ENCODE measurements around the gene DUSP7.

DUSP7 gene

DNA sequence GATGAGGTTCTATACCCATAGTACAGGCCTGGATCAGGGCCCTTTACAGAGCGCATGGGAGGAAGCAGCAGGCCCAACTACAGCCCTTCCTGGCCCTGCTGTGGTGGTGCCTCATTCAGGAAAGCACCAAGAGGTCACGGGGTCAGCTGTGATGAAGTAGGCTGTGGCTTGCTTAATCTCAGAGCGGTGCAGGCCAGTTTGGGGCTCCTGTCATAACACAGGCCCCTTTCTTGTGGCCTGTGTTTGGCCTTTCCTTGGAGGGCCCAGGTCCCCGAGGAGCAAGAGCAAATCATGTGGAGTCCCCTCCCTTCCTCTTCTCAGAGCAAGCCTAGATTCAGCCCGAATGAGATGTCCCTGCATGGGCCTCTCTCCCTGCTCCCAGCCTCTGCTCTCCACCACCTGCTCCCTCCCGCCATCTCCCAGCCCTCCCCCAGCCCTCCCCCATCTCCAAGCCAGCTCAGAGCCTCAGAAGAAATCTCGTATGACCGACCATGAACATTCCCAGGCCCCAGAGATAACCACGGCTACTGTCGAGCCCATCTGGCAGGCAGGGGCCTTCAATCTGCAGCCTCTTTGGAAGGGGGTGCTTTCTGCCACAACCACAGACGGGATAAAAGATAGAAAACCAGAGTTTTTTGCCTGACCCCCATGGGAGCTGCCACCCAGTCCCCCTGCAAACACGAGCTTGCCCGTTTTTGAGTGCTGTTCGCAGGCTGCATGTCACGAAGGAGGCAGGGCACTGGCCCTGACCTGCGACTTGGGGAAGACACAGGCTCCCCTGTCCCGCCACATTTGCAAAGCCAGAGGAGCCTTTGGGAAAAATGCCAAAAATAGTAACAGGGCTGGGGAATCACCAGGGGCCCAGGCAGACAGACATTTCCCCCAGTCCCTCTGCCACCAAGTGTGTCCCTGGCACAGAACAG is 32.3 kb upstream of the DUSP7 start:
- H3K4me3 ChIP-seq (ENCODE audit: low read depth, low read length): no peak overlapping the region
- TF ChIP-seq, protein P1, sequence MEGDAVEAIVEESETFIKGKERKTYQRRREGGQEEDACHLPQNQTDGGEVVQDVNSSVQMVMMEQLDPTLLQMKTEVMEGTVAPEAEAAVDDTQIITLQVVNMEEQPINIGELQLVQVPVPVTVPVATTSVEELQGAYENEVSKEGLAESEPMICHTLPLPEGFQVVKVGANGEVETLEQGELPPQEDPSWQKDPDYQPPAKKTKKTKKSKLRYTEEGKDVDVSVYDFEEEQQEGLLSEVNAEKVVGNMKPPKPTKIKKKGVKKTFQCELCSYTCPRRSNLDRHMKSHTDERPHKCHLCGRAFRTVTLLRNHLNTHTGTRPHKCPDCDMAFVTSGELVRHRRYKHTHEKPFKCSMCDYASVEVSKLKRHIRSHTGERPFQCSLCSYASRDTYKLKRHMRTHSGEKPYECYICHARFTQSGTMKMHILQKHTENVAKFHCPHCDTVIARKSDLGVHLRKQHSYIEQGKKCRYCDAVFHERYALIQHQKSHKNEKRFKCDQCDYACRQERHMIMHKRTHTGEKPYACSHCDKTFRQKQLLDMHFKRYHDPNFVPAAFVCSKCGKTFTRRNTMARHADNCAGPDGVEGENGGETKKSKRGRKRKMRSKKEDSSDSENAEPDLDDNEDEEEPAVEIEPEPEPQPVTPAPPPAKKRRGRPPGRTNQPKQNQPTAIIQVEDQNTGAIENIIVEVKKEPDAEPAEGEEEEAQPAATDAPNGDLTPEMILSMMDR (IDR thresholded peaks at IDR 0.05; ENCODE audit: low read depth, low read length): no peak
- no peaks in the 10 kb centered on the region for H3K27me3 ChIP-seq (ENCODE audit: insufficient read depth, low read depth, severe bottlenecking)
- peak; percentile 79 for DNase-seq
- H3K36me3 ChIP-seq: peaks cover 2% of the 10 kb centered on the region; the same call in 1 of the 2 replicates
- H3K9me3 ChIP-seq (ENCODE audit: severe bottlenecking): no peaks in the 10 kb centered on the region
- peak overlapping the region; percentile 72 for H3K27ac ChIP-seq

DNA sequence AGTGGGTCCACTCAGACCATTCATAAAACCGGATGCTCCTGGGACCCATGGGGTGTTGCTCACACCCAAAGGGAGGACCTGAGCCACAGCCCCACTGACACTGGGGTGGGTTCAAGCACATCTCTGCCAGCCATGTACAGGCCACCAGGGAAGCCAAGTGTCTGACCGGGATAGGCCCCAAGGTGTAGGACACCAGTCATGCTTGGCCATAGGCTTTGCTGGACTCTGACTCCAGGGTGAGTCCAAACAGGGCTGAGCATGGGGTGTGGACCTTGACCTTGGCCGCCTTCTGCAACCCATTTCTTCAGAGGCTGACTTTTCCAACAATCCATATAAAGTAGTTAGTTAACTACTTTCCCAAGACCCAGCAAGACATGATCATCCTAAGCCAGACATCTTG is 31.4 kb upstream of the DUSP7 start:
- TF ChIP-seq, protein P1 (IDR thresholded peaks at IDR 0.05; ENCODE audit: low read depth, low read length): no peak
- Histone ChIP-seq H3K27me3 (ENCODE audit: insufficient read depth, low read depth, severe bottlenecking) (no peaks in the 10 kb centered on the region), H3K36me3 (no peaks in the 10 kb centered on the region), H3K27ac (peak overlapping the region; percentile 72), H3K4me3 (ENCODE audit: low read depth, low read length) (no peak overlapping the region), H3K9me3 (ENCODE audit: severe bottlenecking) (no peaks in the 10 kb centered on the region)
- no peak for DNase-seq

DNA sequence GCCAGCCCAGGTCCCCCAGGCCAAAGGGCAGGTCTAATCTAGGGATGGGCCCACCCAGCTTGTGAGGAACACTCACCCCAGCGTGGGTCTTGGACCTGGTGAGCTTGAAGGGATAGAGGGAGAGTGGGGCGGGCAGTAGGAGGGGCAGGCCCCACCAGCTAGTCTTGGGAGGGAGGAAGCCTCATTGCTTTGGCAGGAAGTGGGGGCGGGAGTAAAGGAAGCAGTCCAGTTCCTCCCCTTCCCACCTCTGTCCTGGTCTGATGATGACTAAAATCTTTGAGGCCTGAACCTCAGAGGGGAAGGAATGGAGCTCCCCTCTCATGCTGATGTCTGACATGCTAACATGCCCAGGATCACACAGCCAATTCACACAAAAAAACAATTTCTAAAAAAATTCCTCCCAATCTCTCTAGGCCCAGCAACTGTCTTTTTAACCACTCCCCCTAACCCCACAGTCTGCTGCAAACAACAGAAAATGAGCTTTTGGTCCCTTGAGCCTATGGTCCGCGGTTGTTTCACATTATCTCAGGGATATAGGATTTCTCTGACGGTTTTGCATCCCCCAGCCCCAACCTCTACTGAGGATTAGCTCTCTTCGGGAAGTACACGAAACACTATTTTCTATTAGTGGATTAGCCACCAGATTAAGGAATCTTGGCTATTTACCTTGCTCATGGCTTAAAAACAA is 30.7 kb upstream of the DUSP7 start:
- H3K27ac ChIP-seq: peak overlapping the region; percentile 72
- TF ChIP-seq, protein P1 (IDR thresholded peaks at IDR 0.05; ENCODE audit: low read depth, low read length): no peak
- H3K27me3 ChIP-seq (ENCODE audit: insufficient read depth, low read depth, severe bottlenecking): no peaks in the 10 kb centered on the region
- DNase-seq: peak; percentile 47
- H3K9me3 ChIP-seq (ENCODE audit: severe bottlenecking): no peaks in the 10 kb centered on the region
- H3K36me3 ChIP-seq: no peaks in the 10 kb centered on the region
- no peak overlapping the region for H3K4me3 ChIP-seq (ENCODE audit: low read depth, low read length)

DNA sequence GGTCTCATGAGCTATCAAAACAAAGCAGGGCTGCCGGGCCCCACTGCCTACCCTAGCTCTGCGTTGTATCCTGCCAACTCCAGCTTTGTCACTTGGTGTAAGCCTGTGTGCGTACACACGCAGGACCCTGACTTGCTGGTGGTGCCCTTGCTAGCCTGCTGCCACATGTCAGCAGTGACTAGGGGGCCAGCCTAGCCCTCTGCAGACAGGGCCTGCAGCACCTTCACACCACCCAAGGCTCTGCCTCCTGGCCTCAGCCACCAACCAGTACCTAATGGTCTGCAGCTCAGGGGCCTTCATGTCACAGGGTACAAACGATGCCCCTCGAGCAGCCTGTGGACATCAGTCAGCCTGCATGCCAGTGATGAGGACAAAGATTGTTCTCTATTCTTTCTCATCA is 30.1 kb upstream of the DUSP7 start:
- Histone ChIP-seq H3K4me3 (ENCODE audit: low read depth, low read length) (no peak overlapping the region), H3K9me3 (ENCODE audit: severe bottlenecking) (no peaks in the 10 kb centered on the region), H3K36me3 (no peaks in the 10 kb centered on the region), H3K27me3 (ENCODE audit: insufficient read depth, low read depth, severe bottlenecking) (no peaks in the 10 kb centered on the region), H3K27ac (peak overlapping the region; percentile 72)
- DNase-seq: no peak
- TF ChIP-seq, protein P1 (IDR thresholded peaks at IDR 0.05; ENCODE audit: low read depth, low read length): no peak

DNA sequence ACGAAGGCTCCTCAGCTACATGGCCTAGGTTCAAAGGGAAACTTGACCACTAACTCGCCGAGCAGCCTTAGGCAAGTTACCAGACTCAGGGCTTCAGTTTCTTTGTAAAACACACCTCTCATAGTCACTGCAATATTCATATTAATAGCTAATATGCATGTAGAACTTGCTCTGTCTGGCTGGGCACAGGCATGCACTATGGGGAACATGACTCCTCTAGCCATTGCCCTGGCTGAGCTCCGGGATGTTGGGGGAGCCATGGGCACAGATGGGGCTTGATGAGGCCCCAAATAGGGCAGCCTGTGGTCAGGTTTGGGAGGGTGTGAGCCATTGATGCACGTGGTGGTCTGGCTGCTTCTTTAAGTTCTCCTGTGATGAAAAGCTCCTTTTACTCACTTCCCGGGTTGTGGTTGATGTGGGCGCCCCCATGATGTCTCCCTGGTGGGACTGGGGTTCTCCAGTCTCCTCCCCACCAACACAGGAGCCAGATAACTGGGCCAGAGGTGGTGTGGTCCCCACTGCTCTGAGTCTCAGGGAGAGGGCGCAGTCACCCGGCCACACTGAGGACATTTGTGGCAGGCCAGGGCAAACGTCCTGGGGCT is 29.4 kb upstream of the DUSP7 start:
- no peak overlapping the region for H3K4me3 ChIP-seq (ENCODE audit: low read depth, low read length)
- no peak for DNase-seq
- no peaks in the 10 kb centered on the region for H3K27me3 ChIP-seq (ENCODE audit: insufficient read depth, low read depth, severe bottlenecking)
- no peaks in the 10 kb centered on the region for H3K9me3 ChIP-seq (ENCODE audit: severe bottlenecking)
- peak overlapping the region; percentile 72; the same call in 1 of the 2 replicates for H3K27ac ChIP-seq
- TF ChIP-seq, protein P1 (IDR thresholded peaks at IDR 0.05; ENCODE audit: low read depth, low read length): no peak
- no peaks in the 10 kb centered on the region for H3K36me3 ChIP-seq

Data from WERI-Rb-1 (cell line).